Natural killer cell (primary cell): ENCODE measurements around the gene PLCD1. TPM values are rescaled to one million over a fixed set of nuclear protein-coding genes. Genes with fewer than 3 reads are reported as not detected.

Experiments used
- ATAC-seq, 3 donors: fragments of 150-1000 bp in 2 of 3; fragments of 200-7000 bp in 1 of 3; cut with Tn5 transposase; 1 replicate in 1 of 3; 2 replicates in 2 of 3; pipeline ENCODE4 v1.10.0; 2021; ENCODE audit warnings: mild to moderate bottlenecking in 2 of 3, moderate library complexity in 2 of 3
- DNase-seq, 2 donors: peaks; one replicate each; pipeline versions ENCODE4 v3.0.0 to v3.0.0-alpha.2; 2013 to 2021; ENCODE audit warnings: mixed read lengths in 1 of 2
- H3K27ac ChIP-seq: one replicate; pipeline ENCODE4 v1.5.1; 2013; ENCODE audit warnings: mild to moderate bottlenecking, low read length
- H3K27me3 ChIP-seq: one replicate; pipeline ENCODE4 v1.6.1; 2013; ENCODE audit warnings: low read length; ENCODE audit not compliant: control insufficient read depth, insufficient read depth
- H3K36me3 ChIP-seq: one replicate; pipeline ENCODE4 v1.6.1; 2013; ENCODE audit warnings: low read length; ENCODE audit not compliant: control insufficient read depth, insufficient read depth
- H3K4me1 ChIP-seq: one replicate; pipeline ENCODE4 v1.6.1; 2013; ENCODE audit warnings: low read length; ENCODE audit not compliant: control insufficient read depth, insufficient read depth
- H3K4me3 ChIP-seq: one replicate; pipeline ENCODE4 v1.5.1; 2013; ENCODE audit warnings: low read length
- H3K9me3 ChIP-seq: one replicate; pipeline ENCODE4 v1.6.1; 2013; ENCODE audit warnings: low read length; ENCODE audit not compliant: control insufficient read depth, insufficient read depth
- H3K27ac Mint-ChIP-seq, 2 donors: one replicate each; pipeline ENCODE4 v1.8.0; 2022; ENCODE audit warnings: mild to moderate bottlenecking in 2 of 2, mixed read lengths in 2 of 2, moderate library complexity in 1 of 2
- H3K27me3 Mint-ChIP-seq, 2 donors: one replicate each; pipeline ENCODE4 v1.8.0; 2022; ENCODE audit warnings: low read depth in 2 of 2, mixed read lengths in 2 of 2
- H3K36me3 Mint-ChIP-seq: one replicate; pipeline ENCODE4 v1.8.0; 2022; ENCODE audit warnings: mixed read lengths
- H3K4me1 Mint-ChIP-seq, 2 donors: one replicate each; pipeline ENCODE4 v1.8.0; 2022; ENCODE audit warnings: mixed read lengths in 2 of 2
- H3K4me3 Mint-ChIP-seq: one replicate; pipeline ENCODE4 v1.8.0; 2022; ENCODE audit warnings: mild to moderate bottlenecking, moderate library complexity, mixed read lengths
- H3K9me3 Mint-ChIP-seq, 2 donors: one replicate each; pipeline ENCODE4 v1.8.0; 2022; ENCODE audit warnings: mixed read lengths in 2 of 2
- CTCF ChIP-seq: fragments of 200-600 bp; IDR thresholded peaks from one replicate; pipeline ENCODE4 v1.8.0; 2022; ENCODE audit warnings: antibody characterized with exemption
- WGBS: methylation state at CpG from one replicate; pipeline ENCODE4 v1.1.7; 2013; ENCODE audit warnings: missing lambda C conversion rate; ENCODE audit not compliant: insufficient coverage; 5-methylcytosine and 5-hydroxymethylcytosine counted together
- intact Hi-C: fragments of 100-400 bp; cut with micrococcal nuclease; formaldehyde crosslinking; loops from one replicate; pipeline ENCODE4 v1.14.2; 2022
- total RNA-seq, 4 donors: library from RNA; stranded (reverse); fragments of 120-200 nt in 1 of 4; gene quantifications; one replicate each; pipeline versions ENCODE4 v1.2.3 to v1.2.4, GENCODE V29; 2013 to 2022

Gene PLCD1
- total RNA-seq, 3 donors from 2014 or later (not counting 1 experiment from before 2014, with no cell fraction given) = 27.7 to 38.1 (median 29.4) TPM

DNA sequence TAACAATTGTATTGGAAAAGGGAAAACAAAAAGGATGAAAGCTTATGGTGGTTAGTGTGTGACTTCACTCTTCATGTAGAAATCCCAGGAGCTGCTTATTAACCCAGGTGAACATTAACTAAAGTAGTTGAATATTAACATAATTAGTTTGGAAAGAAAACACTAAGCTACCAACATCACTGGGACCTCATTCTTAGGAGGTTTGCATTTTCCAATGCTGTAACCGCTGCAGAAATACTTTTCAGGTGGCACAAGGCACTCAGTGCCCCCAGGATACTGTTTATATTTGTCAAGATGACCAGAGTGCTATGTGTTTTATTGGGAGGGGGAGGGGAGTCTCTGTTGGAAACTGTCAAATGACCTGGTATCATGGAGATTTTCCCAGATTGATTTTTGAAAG, 64.7 kb downstream of the PLCD1 start:
- Histone ChIP-seq H3K9me3 (no peaks in the 10 kb centered on the region), H3K27ac (no peak overlapping the region), H3K4me3 (no peak overlapping the region), H3K36me3 (no peaks in the 10 kb centered on the region), H3K27me3 (no peaks in the 10 kb centered on the region), H3K4me1 (no peaks in the 10 kb centered on the region)
- H3K4me3 Mint-ChIP-seq = no peak overlapping the region
- 100% methylated on average over 1 of the region's 1 CpG for WGBS
- H3K9me3 Mint-ChIP-seq = no peaks in the 10 kb centered on the region
- DNase-seq = no peak
- no peaks in the 10 kb centered on the region for H3K4me1 Mint-ChIP-seq
- peaks cover 5 to 11% of the 10 kb centered on the region in 2 donors for H3K27me3 Mint-ChIP-seq
- intact Hi-C loops = no loop called here
- H3K36me3 Mint-ChIP-seq = no peaks in the 10 kb centered on the region
- no peak for TF ChIP-seq CTCF
- H3K27ac Mint-ChIP-seq = no peak overlapping the region
- no peak for ATAC-seq

- no peak for ATAC-seq
- Mint-ChIP-seq H3K9me3 (no peaks in the 10 kb centered on the region), H3K27me3 (peaks cover 5 to 11% of the 10 kb centered on the region in 2 donors), H3K4me3 (no peak overlapping the region), H3K4me1 (no peaks in the 10 kb centered on the region), H3K27ac (no peak overlapping the region), H3K36me3 (no peaks in the 10 kb centered on the region)
- TF ChIP-seq CTCF = no peak
- no peaks in the 10 kb centered on the region for H3K4me1 ChIP-seq
- WGBS = 94% methylated on average over 2 of the region's 3 CpGs
- DNase-seq = no peak
- no peaks in the 10 kb centered on the region for H3K27me3 ChIP-seq
- H3K9me3 ChIP-seq = no peaks in the 10 kb centered on the region
- H3K27ac ChIP-seq = no peak overlapping the region
- no peaks in the 10 kb centered on the region for H3K36me3 ChIP-seq
- intact Hi-C loops = no loop called here
- no peak overlapping the region for H3K4me3 ChIP-seq
Observed at GRCh38 chr3:37964146-37964545, 65.3 kb downstream of the PLCD1 start.

DNA sequence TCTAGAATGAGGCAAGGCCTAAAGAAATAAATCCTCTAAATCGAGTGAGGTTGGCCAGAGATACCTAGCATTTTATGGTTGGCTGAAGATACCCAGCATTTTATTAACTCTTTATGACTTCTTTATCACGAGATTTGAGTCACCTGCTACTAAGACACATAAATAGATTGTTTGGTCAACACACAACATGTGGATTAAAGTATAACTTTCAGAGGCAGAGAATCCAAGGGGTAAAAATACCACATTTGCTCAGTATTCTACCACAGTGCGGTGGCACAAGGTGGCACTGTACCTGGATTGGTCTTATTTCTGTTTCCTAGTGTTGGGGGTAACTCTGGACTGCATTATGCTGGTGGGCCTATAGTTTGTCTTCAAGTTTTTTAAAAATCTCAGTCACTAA, 65.8 kb downstream of the PLCD1 start:
- Histone ChIP-seq H3K36me3 (no peaks in the 10 kb centered on the region), H3K4me1 (no peaks in the 10 kb centered on the region), H3K27ac (no peak overlapping the region), H3K4me3 (no peak overlapping the region), H3K9me3 (no peaks in the 10 kb centered on the region), H3K27me3 (no peaks in the 10 kb centered on the region)
- no peak overlapping the region for H3K4me3 Mint-ChIP-seq
- no peak for TF ChIP-seq CTCF
- ATAC-seq = no peak
- no peaks in the 10 kb centered on the region for H3K9me3 Mint-ChIP-seq
- no peak for DNase-seq
- peaks cover 5 to 11% of the 10 kb centered on the region in 2 donors for H3K27me3 Mint-ChIP-seq
- whole genome bisulfite sequencing = 82% methylated on average over 1 of the region's 3 CpGs
- intact Hi-C loops = no loop called here
- no peaks in the 10 kb centered on the region for H3K36me3 Mint-ChIP-seq
- no peak overlapping the region for H3K27ac Mint-ChIP-seq
- no peaks in the 10 kb centered on the region for H3K4me1 Mint-ChIP-seq

- 87% methylated on average over 5 of the region's 5 CpGs for WGBS
- DNase-seq = no peak
- Mint-ChIP-seq H3K27me3 (peaks cover 2 to 11% of the 10 kb centered on the region in 2 donors), H3K4me3 (no peak overlapping the region), H3K27ac (no peak overlapping the region), H3K9me3 (no peaks in the 10 kb centered on the region), H3K4me1 (no peaks in the 10 kb centered on the region), H3K36me3 (no peaks in the 10 kb centered on the region)
- Histone ChIP-seq H3K27me3 (no peaks in the 10 kb centered on the region), H3K4me1 (no peaks in the 10 kb centered on the region), H3K36me3 (no peaks in the 10 kb centered on the region), H3K4me3 (no peak overlapping the region), H3K9me3 (no peaks in the 10 kb centered on the region), H3K27ac (no peak overlapping the region)
- no peak for TF ChIP-seq CTCF
- ATAC-seq = no peak
- intact Hi-C loops = no loop called here
Observed at GRCh38 chr3:37963016-37963415, 66.4 kb downstream of the PLCD1 start.
